H9 (cell line): ENCODE measurements around the gene LRRC63. TPM values are rescaled to one million over a fixed set of nuclear protein-coding genes. Genes with fewer than 3 reads are reported as not detected.

ENCODE experiments used
- DNase-seq: peaks from one replicate; pipeline ENCODE4 v3.0.0-alpha.2; 2017
- H2AFZ ChIP-seq: one replicate; pipeline ENCODE4 v1.6.1; 2013; ENCODE audit warnings: mild to moderate bottlenecking, low read length, control low read depth, moderate library complexity
- H2AK5ac ChIP-seq: 2 replicates; pipeline ENCODE4 v1.6.1; 2013; ENCODE audit warnings: low read length, control low read depth, mixed read lengths; ENCODE audit not compliant: insufficient read length
- H2BK120ac ChIP-seq: one replicate; pipeline ENCODE4 v1.6.1; 2013; ENCODE audit warnings: low read depth, mild to moderate bottlenecking, low read length, control low read depth, inconsistent platforms; ENCODE audit not compliant: poor library complexity, severe bottlenecking
- H2BK12ac ChIP-seq: 2 replicates; pipeline ENCODE4 v1.6.1; 2013; ENCODE audit warnings: low read length, control low read depth, mixed read lengths, low read depth; ENCODE audit not compliant: insufficient read length
- H2BK15ac ChIP-seq: 2 replicates; pipeline ENCODE4 v1.6.1; 2013; ENCODE audit warnings: low read depth, low read length, control low read depth
- H2BK20ac ChIP-seq: one replicate; pipeline ENCODE4 v1.6.1; 2013; ENCODE audit warnings: low read depth, mild to moderate bottlenecking, low read length, control low read depth, inconsistent platforms; ENCODE audit not compliant: poor library complexity, severe bottlenecking
- H2BK5ac ChIP-seq: 2 replicates; pipeline ENCODE4 v1.6.1; 2013; ENCODE audit warnings: low read length, control low read depth, mixed read lengths; ENCODE audit not compliant: insufficient read length
- H3K14ac ChIP-seq: 2 replicates; pipeline ENCODE4 v1.6.1; 2013; ENCODE audit warnings: low read length, control low read depth; ENCODE audit not compliant: insufficient read depth
- H3K18ac ChIP-seq: 2 replicates; pipeline ENCODE4 v1.6.1; 2013; ENCODE audit warnings: low read depth, mild to moderate bottlenecking, mixed read lengths, low read length, control low read depth; ENCODE audit not compliant: insufficient read length
- H3K23ac ChIP-seq: 2 replicates; pipeline ENCODE4 v1.6.1; 2013; ENCODE audit warnings: low read length, control low read depth, mixed read lengths, low read depth; ENCODE audit not compliant: insufficient read length
- H3K23me2 ChIP-seq: 2 replicates; pipeline ENCODE4 v1.6.1; 2013; ENCODE audit warnings: low read depth, mild to moderate bottlenecking, mixed read lengths, low read length, control low read depth; ENCODE audit not compliant: insufficient read length, poor library complexity, severe bottlenecking
- H3K27ac ChIP-seq: 2 replicates; pipeline ENCODE4 v1.5.1; 2013; ENCODE audit warnings: low read length, control low read depth, mixed read lengths, low read depth; ENCODE audit not compliant: insufficient read length
- H3K27me3 ChIP-seq: 2 replicates; pipeline ENCODE4 v1.6.1; 2013; ENCODE audit warnings: low read length, control low read depth, inconsistent platforms; ENCODE audit not compliant: insufficient read depth
- H3K4ac ChIP-seq: 2 replicates; pipeline ENCODE4 v1.6.1; 2013; ENCODE audit warnings: low read depth, mild to moderate bottlenecking, control low read depth, inconsistent platforms, low read length, moderate library complexity
- H3K4me1 ChIP-seq: 2 replicates; pipeline ENCODE4 v1.6.1; 2013; ENCODE audit warnings: low read length, control low read depth, inconsistent platforms; ENCODE audit not compliant: insufficient read depth
- H3K4me2 ChIP-seq: 2 replicates; pipeline ENCODE4 v1.6.1; 2013; ENCODE audit warnings: low read length, control low read depth, mixed read lengths; ENCODE audit not compliant: insufficient read length, insufficient read depth
- H3K56ac ChIP-seq: 2 replicates; pipeline ENCODE4 v1.6.1; 2013; ENCODE audit warnings: low read depth, mild to moderate bottlenecking, mixed read lengths, low read length, control low read depth; ENCODE audit not compliant: insufficient read length
- H3K79me1 ChIP-seq: 2 replicates; pipeline ENCODE4 v1.6.1; 2013; ENCODE audit warnings: low read depth, mild to moderate bottlenecking, moderate library complexity, low read length, control low read depth, inconsistent platforms; ENCODE audit not compliant: insufficient read depth, poor library complexity, severe bottlenecking
- H3K79me2 ChIP-seq: 2 replicates; pipeline ENCODE4 v1.6.1; 2013; ENCODE audit warnings: low read length, control low read depth, inconsistent platforms; ENCODE audit not compliant: insufficient read depth
- H3K9ac ChIP-seq: 2 replicates; pipeline ENCODE4 v1.6.1; 2013; ENCODE audit warnings: low read length, control low read depth, mixed read lengths; ENCODE audit not compliant: insufficient read length; ENCODE audit errors: extremely low read depth
- H3K9me3 ChIP-seq: one replicate; pipeline ENCODE4 v1.6.1; 2013; ENCODE audit warnings: low read depth, low read length, inconsistent platforms; ENCODE audit not compliant: control insufficient read depth
- H3T11ph ChIP-seq: one replicate; pipeline ENCODE4 v1.6.1; 2013; ENCODE audit warnings: mild to moderate bottlenecking, low read length, control low read depth, inconsistent platforms
- H4K20me1 ChIP-seq: one replicate; pipeline ENCODE4 v1.6.1; 2013; ENCODE audit not compliant: control insufficient read depth, insufficient read length, insufficient read depth
- H4K5ac ChIP-seq: 2 replicates; pipeline ENCODE4 v1.6.1; 2013; ENCODE audit warnings: low read depth, mild to moderate bottlenecking, mixed read lengths, low read length, control low read depth; ENCODE audit not compliant: insufficient read length
- H4K8ac ChIP-seq: replicated peaks from 2 replicates; pipeline ENCODE4 v1.6.1; 2013; ENCODE audit warnings: low read length, control low read depth, mixed read lengths, low read depth; ENCODE audit not compliant: insufficient read length
- H4K91ac ChIP-seq: 2 replicates; pipeline ENCODE4 v1.6.1; 2013; ENCODE audit warnings: low read depth, mild to moderate bottlenecking, moderate library complexity, mixed read lengths, low read length, control low read depth; ENCODE audit not compliant: insufficient read length
- H3K27ac Mint-ChIP-seq, 3 experiments: 2 replicates in 2 of 3; 3 replicates in 1 of 3; pipeline ENCODE4 v1.8.0; 2020 to 2021; ENCODE audit warnings: mixed read lengths in 3 of 3, mild to moderate bottlenecking in 1 of 3, moderate library complexity in 1 of 3
- H3K27me3 Mint-ChIP-seq: 2 replicates; pipeline ENCODE4 v1.8.0; 2021; ENCODE audit warnings: low read depth, mild to moderate bottlenecking, moderate library complexity, mixed read lengths
- H3K36me3 Mint-ChIP-seq, 3 experiments: 2 replicates in 2 of 3; 3 replicates in 1 of 3; pipeline ENCODE4 v1.8.0; 2020 to 2021; ENCODE audit warnings: low read depth in 3 of 3, mixed read lengths in 3 of 3; ENCODE audit not compliant: insufficient read depth in 1 of 3
- H3K4me1 Mint-ChIP-seq, 2 experiments: 2 replicates each; pipeline ENCODE4 v1.8.0; 2020; ENCODE audit warnings: mixed read lengths in 2 of 2
- H3K4me3 Mint-ChIP-seq, 2 experiments: 2 replicates in 1 of 2; 3 replicates in 1 of 2; pipeline ENCODE4 v1.8.0; 2020 to 2021; ENCODE audit warnings: mild to moderate bottlenecking in 2 of 2, mixed read lengths in 2 of 2, moderate library complexity in 1 of 2
- H3K9me3 Mint-ChIP-seq, 2 experiments: 2 replicates in 1 of 2; 3 replicates in 1 of 2; pipeline ENCODE4 v1.8.0; 2020; ENCODE audit warnings: mild to moderate bottlenecking in 2 of 2, mixed read lengths in 2 of 2, moderate library complexity in 1 of 2
- CTCF ChIP-seq: fragments of 200-600 bp; sonication (generic); conservative IDR thresholded peaks from 3 replicates; pipeline ENCODE4 v1.8.0; 2021; ENCODE audit warnings: antibody characterized with exemption, mild to moderate bottlenecking
- WGBS: extraction: QIAGEN DNeasy Blood & Tissue Kit; methylation state at CpG from one replicate; pipeline ENCODE4 v1.1.7; 2013; ENCODE audit warnings: missing lambda C conversion rate, low lambda C conversion rate, mixed read lengths; ENCODE audit not compliant: insufficient read length; ENCODE audit errors: extremely low coverage; 5-methylcytosine and 5-hydroxymethylcytosine counted together
- total RNA-seq: library from RNA; stranded (reverse); gene quantifications from 2 replicates; pipeline ENCODE4 v1.2.1, GENCODE V29; 2021

The LRRC63 gene
- total RNA-seq, 1 experiment from 2014 or later, result not detected

GRCh38 chr13:46288570-46289259 lies 77.0 kb downstream of the LRRC63 start:
- Histone ChIP-seq H3K18ac (no peak overlapping the region), H2BK5ac (no peak overlapping the region), H3K79me1 (no peaks in the 10 kb centered on the region), H3K9ac (no peak overlapping the region), H2BK12ac (no peak overlapping the region), H2AFZ (no peak overlapping the region), H3K27ac (no peak overlapping the region), H4K8ac (no peak overlapping the region), H4K20me1 (no peaks in the 10 kb centered on the region), H3K4ac (no peak overlapping the region), H3K4me2 (no peak overlapping the region), H3K23me2 (no peaks in the 10 kb centered on the region), H3K79me2 (no peaks in the 10 kb centered on the region), H3K56ac (no peak overlapping the region), H3K23ac (no peak overlapping the region), H3K27me3 (no peaks in the 10 kb centered on the region), H2BK15ac (no peak overlapping the region), H3K4me1 (no peaks in the 10 kb centered on the region; the same call in none of the 2 replicates), H3K9me3 (no peaks in the 10 kb centered on the region), H4K5ac (no peak overlapping the region), H2AK5ac (no peak overlapping the region), H3T11ph (no peak overlapping the region), H3K14ac (no peak overlapping the region), H2BK20ac (no peak overlapping the region), H4K91ac (no peak overlapping the region), H2BK120ac (no peak overlapping the region)
- H3K4me3 Mint-ChIP-seq, result no peak overlapping the region
- H3K27ac Mint-ChIP-seq, result peak overlapping the region in 1 of 3 experiments; percentile 14; a peak in 1 of 7 replicates
- H3K36me3 Mint-ChIP-seq, result no peaks in the 10 kb centered on the region
- H3K4me1 Mint-ChIP-seq, result peaks cover 13% of the 10 kb centered on the region in 2 experiments
- no peak for DNase-seq
- no peaks in the 10 kb centered on the region for H3K9me3 Mint-ChIP-seq
- peak; percentile 86 for TF ChIP-seq CTCF
- no peaks in the 10 kb centered on the region for H3K27me3 Mint-ChIP-seq
- no CpG with 5 or more reads among the region's 5 CpGs for WGBS
